ENCODE results near the gene MAFG.
A peak's percentile ranks its signal among the peaks of the same experiment; 100 is the strongest.

The MAFG gene

GRCh38 chr17:81927653-81928543 is at the start of gene MAFG:
TSS of gene MAFG (minus strand) at chr17:81927735. CDS start at chr17:81923185, 4,550 bp downstream.
- DNase-seq (ENCODE audit: low read depth in 2 of 2) = peak; percentile 75 to 79

GRCh38 chr17:81976332-81977210 is 49.0 kb upstream of the MAFG start:
- no peak for DNase-seq (ENCODE audit: low read depth in 2 of 2)

- DNase-seq (ENCODE audit: low read depth in 2 of 2) = no peak
Observed at GRCh38 chr17:81973432-81973831, 45.9 kb upstream of the MAFG start.

- no peak for DNase-seq (ENCODE audit: low read depth in 2 of 2)
Observed at GRCh38 chr17:81968850-81969812, 41.6 kb upstream of the MAFG start.

GRCh38 chr17:81968396-81968745 is 40.8 kb upstream of the MAFG start:
- DNase-seq (ENCODE audit: low read depth in 2 of 2) = no peak

GRCh38 chr17:81967533-81968395 is 40.2 kb upstream of the MAFG start:
- peak; percentile 79 for DNase-seq (ENCODE audit: low read depth in 2 of 2)

- no peak for DNase-seq (ENCODE audit: low read depth in 2 of 2)
Observed at GRCh38 chr17:81967244-81967532, 39.7 kb upstream of the MAFG start.

- no peak for DNase-seq (ENCODE audit: low read depth in 2 of 2)
Observed at GRCh38 chr17:81966343-81967243, 39.1 kb upstream of the MAFG start.

- no peak for DNase-seq (ENCODE audit: low read depth in 2 of 2)
Observed at GRCh38 chr17:81964081-81964849, 36.7 kb upstream of the MAFG start.

- no peak for DNase-seq (ENCODE audit: low read depth in 2 of 2)
Observed at GRCh38 chr17:81962499-81963441, 35.2 kb upstream of the MAFG start.

GRCh38 chr17:81961521-81962498 is 34.3 kb upstream of the MAFG start:
- no peak for DNase-seq (ENCODE audit: low read depth in 2 of 2)

GRCh38 chr17:81961087-81961511 is 33.6 kb upstream of the MAFG start, which contains the start of gene NOTUM:
TSS of gene NOTUM (minus strand) at chr17:81961187. CDS start at chr17:81960909, 278 bp downstream.
- no peak for DNase-seq (ENCODE audit: low read depth in 2 of 2)

GRCh38 chr17:81960130-81960958 is 32.8 kb upstream of the MAFG start:
- DNase-seq (ENCODE audit: low read depth in 2 of 2) = no peak

GRCh38 chr17:81959362-81960129 is 32.0 kb upstream of the MAFG start:
- DNase-seq (ENCODE audit: low read depth in 2 of 2) = peak; percentile 59 to 61
